Measurements from ENCODE around the gene MED27.

The MED27 gene

DNA sequence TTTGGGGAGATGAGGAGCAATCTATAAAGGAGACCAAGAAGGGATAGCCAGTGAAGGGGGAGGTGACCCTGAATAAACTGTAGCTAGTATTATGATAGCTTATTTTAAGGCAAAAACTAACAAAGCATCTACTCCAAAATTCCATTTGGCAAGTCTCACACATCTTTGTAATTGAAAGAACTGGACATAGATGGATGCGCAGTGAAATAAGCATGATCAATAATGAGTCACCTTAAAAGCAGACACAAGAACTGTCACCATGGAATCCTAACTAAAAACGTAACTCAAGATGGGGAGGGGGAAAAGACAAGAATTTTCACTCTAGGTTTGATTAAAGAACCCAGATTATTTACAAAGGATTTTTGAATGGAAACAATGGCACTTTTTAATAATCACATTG is 164.5 kb downstream of the MED27 start:
- no peak for DNase-seq

DNA sequence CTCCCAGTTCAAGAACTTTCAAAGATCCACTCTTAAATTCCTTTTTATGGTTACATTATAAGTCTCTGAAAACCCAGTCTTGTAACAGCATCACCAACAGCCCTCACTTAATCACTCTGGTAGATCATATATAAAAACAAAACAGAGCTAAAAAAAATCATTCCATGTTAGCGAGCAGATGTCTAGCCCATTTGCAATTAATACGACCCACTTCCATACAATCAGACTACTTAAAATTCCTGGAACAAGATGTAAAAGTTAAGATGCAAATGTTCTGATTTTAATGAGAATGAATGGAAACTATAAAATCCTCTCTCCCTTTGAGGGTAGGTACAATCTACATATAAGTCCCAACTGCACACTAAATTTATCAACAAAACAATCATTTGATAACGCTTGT is 167.0 kb downstream of the MED27 start:
- DNase-seq = no peak

DNA sequence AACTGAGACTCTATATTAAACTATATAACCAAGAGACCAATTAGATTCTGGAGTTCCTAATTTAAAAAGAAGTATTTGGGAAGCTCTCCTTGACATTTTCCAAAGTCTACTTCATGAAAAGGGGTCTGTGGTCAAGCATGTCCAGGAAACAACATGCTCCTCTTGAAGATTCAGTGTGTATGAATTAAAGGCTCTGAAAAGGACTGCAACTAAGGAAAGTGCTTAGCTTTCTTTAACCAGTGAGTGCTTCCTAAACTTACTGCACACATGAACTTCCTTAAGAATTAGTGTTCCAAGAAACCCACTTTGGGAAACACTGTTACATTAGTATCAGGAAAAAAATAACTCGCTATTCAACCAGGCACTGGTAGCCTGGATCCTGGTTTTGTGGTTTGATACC is 167.6 kb downstream of the MED27 start:
- DNase-seq = no peak

DNA sequence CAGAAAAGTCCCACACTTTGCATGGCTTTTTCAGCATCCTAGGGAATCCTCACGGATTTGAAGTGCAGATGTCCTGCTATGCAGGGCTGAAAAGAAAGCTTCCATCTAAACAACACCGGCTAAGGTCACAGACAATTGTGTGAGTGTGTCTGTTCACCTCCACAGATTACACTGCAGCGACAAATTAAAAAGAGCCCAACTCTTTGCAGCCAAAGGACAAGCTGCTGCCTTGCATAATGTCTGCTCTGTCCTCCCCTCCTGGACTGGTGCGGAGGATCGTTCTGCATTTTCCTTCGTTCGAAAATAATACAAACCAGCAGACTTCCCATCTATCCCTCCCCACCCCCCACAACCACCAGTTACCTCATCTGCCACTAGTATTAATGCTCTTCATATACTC is 169.1 kb downstream of the MED27 start:
- no peak for DNase-seq

DNA sequence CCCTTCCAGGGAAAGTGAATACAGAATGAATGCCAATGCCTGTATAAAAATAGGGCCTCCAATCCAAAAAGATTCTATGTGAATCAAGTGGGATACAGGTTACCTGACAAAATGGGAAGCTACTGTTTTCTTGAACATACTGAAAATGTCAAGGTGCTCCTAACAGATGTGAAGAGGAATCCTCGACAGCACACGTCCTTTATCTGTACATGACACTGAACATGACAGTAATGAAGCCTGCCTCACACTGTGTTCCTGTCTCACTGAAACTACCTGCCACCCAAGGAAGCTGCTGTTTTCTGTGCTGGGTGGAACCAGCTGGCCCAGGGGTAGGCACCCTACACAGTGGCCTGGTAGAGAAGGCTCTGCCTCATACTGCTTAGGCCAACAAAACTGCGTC is 174.5 kb downstream of the MED27 start:
- no peak for DNase-seq

DNA sequence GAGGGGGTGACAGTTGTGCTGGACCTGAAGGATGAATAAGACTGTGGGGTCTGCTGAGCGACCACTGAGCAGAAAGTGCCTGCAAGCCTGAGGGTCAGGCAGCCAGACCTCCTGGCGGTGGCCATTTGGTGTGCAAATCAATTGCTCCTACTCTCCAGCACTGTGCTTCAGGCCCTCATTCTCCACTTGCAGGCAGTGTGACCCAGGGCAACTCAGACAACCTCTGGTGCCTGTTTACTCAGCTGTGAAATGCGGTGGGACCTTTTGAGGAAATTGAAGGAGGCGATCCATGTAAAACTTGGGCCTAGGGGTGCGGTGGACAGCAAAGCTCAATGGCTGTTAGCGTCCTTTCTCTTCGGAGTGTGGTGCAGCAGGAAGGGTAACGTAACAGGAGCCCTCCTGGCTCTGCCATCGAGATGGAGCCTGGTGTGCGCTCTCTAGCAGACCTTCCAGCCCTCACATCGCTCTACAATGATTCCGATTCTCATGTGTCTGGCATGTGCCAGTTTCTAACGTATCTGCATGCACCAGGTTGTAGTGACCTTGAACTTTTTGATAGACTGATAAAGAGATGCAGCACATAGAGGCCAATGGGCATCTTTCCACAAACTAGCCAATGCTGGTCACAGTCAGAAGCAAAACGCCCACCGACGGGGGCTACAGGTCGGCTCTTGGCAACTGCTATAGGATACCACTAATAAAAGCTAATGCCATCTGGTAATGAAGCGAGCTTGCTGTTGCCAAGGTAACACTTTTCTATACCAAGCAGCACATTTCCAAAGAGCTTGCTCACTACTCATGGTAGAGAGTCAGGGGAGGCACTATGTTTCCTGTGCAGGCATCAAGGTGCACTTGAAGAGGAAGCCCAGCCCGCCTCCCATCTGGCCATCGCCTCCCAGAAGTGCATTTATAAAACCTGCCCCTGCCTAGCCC is 180.1 kb downstream of the MED27 start:
- peak; percentile 68 for DNase-seq

DNA sequence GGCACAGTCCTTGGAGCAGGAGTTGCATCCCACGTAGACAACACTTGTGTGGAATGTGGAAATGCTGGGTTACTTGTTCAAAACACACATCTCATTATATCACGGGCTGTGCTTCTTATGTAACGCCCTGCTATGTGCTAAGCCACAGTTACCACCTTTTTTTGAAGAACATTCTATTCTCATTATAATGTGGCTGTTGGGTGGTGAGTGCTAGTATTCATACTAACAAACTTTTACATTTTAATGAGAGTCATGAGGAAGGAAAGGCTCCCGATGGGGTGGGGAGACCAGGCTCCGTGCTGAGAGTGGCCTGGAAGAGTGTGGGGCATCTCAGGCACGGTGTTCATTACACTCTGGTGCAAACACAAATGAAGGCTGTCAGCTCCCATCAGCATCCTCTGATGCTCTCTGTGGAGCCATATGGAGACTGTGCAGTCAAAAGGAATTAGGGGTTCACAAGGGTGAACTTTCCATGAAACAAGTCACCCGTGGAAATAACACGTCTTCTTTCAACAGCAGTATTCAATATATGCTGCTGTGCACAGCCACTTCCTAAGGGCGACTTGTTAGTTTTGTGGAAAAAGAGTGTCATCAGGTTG is 186.7 kb downstream of the MED27 start:
- DNase-seq = no peak

DNA sequence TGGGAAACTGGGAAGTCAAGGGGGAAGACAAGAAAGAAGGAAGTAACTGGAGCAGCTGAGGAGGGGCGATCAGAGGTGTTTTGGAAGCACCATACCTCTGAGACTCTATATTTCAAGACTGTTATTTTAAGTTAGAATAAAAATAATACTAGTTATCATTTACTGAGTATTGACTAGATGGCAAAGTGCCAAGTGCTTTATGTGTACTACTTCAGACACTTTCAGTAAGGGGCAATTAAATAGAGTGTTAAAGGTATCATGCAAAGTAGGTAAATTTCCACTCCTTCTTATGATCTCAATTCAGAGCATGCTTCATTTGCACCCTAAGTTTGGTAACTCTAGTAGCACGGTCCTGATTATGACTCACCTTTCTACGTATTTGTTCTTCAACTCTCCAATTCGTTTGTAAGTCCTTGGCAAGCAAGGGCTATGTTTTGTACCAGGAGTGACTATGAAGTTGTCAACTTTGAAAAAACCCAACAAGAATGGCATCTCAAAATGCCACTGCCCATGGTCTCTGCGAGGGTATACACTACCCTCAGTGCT is 187.4 kb downstream of the MED27 start:
- no peak for DNase-seq

DNA sequence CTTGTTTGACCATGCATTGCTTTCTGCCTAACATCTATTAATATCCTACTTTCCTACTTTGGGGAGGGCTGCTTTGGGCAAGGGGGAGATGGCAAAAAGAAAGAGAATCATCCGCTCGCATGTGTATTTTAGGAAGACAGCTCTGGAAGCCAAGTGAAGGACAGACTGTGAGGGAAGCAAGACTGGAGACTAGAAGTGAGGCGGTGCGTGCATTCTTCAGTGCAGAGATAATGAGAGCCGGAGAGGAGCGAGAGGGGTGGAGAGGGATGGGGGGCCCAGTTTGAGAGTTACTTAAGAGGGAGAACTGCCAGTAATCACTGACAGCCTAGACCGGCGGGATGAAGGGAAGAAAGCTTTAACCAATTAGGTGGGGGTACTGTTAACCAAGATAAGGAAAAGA is 188.1 kb downstream of the MED27 start:
- no peak for DNase-seq

DNA sequence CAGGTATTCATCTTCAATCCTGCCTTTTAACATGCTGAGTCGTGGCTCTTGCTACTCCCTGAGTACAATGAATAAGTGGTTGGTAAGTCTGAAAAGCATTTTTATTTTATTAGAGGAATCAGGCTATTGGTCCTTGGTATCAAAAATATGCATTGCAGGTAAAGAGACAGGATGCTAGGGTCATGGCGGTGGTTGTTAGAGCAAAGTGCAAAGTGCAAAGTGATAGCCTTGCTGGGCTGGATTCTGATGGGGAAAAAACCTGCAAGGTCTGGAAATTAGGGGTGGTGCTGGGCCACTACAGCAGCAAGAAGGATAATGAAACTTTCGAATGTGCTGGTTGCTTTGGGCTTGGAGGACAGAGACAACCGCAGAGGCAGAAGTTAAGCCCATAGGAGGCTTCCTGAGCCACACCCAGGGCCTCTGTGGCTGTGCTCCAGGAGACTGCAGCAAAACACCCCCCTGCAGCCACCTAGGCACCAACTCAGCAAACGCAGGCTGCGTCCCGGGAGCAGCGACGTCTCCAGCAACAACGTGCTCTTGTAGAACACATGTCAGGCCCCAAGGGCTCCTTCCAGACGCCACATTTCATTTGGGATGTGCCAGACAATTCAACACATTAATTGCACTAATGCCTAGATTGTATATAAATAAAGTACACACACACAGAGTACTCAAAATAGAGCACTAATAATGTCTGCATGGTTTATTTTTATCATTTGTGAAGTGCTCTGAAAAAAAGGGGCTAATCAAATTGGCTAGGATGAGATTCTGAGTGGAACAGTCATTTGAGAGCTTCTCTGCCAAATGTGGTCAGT is 190.0 kb downstream of the MED27 start:
- no peak for DNase-seq

DNA sequence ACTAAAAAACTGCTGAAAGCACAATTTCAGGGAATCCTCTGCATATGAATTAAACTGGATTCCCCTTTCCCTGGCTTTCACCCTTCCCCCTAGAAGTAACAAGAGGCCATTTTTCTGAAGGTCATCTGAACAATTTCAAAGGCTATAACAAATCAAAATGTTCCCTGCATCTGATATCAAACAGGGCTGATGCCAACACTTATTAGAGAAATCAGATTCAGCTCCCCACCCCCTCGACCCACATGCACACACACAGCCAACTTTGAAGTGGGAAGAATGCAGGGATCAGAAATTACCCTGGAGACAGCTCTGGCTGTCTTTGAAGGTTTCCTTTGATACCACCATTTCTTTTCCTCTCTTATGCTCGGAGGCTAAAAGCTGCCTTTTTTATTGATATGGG is 190.7 kb downstream of the MED27 start:
- no peak for DNase-seq

DNA sequence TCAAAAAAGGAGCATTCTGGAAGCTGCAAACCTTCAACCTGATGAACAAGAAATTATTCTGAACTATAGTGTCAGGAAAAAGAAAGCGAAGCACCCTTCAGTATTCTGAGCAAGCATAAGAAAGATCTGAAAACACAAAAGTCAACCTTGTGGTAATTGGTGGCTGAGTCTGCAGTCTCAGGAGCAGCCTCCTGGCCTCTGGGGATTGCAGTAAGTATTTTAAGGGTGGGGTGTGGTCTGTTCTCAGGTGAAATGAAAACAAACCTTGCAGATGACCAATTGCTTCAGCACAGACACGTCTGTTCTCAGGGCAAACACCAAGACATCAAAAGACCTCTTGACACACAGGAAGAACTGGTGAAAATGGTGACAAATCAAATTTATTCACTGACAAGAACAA is 192.0 kb downstream of the MED27 start:
- DNase-seq = no peak

DNA sequence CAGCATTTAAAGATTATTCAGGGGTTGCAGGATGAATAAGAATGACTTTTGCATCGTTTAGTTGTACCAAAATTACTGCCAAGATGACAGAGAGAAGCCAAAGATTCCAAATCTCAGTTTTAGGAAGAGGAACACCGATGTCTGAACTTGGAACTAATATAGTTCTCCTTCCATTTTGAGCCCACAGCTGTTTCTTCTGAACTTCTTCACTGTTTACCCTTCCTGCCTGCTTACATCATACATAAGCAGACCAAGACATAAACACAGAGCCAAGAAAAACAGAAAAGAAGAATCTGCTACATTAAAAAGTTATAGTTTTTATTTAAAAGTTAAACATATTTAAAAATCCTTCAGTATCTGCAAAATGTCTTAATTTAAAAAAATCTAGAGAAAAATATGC is 192.8 kb downstream of the MED27 start:
- DNase-seq = no peak

DNA sequence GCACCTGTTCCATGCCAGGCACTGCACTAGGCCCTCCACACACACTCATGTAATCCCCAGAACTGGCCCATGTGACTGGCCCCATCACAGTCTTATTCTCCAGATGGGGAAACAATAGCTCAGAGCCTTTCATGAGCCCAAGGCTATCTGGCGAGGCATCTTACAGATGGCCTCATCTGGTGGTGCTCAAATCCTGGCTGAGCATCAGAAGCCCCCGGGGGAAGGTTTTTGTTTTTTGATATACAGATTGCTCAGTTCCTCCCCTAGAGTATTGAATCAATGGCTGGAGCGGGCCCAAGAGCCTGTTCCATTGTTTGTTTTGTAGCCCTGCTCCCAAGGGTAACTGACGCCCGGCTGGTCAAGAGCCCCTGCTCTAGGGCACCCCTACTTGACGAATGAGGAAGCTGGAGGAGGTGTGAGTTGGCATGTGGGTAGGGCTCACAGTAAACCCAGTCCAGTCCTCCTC is 194.5 kb downstream of the MED27 start:
- DNase-seq = peak; percentile 93

DNA sequence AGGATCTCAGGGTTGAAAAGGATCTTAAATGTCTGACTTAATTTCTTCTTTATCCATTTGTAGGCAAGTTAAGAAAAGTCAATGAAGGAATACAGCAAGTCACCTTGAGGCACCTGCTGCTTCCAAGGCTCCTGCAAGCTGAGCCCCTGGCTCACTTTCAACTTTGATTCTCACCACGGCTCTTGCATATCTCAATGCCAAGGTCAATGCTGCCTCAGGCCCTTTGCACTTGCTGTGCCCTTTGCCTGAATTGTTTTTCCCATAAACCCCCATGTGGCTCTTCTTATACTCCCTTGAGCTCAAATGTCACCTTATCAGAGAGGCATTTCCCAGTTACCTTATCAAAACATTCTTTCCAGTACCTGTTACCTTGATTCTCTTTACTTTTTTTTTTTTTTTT is 195.4 kb downstream of the MED27 start:
- DNase-seq = no peak

DNA sequence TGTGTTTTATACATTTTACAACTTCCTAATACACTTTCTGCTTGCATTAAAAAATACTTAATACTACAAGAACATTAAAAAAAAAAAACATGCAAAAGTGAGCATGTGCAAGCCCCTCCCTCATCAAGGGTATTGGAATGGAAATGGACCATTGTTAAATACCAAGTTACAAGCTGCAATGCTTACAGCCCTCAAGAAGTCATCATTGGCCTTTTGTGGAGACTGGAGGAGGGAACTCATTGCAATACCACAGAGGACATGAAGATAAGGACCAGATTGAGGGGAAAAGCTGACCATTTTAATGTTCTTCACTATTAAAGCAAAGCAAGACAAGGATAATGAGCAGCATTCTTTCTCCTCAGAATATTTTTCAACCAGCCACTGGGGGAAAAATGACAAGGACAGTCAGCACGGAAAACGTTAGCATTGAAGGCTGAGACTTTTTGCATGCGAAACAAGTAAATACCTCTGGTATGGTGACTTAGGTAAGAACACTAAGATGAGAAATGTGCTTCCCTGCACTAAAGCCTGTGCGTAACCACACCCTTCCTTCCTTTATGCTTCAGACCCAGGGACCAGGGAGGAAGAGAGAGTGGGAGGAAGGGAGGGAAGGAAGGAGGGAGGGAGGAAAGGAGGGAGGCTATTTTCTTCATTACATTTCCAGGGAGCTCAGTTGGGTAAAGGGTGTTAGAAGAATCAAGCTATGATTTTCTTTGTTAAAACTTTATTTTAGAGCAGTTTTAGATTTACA is 198.7 kb downstream of the MED27 start:
- DNase-seq = no peak

DNA sequence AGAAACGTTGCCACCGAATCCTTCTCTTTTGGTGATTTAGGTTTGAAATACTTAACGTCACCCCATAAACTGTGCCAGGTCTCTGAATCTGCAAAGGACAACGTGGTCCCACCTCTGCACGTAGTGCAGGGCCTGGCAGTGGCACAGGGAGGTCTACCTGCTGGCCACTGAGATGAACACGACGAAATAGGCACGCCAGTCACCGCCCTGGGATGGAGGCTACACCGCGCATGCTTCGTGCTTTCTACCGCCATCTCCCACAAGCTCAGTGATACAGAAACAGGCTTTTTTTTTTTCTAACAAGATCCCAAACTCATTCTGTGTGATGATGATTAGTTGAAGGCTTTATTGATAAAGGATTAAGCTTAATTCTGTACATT is 199.8 kb downstream of the MED27 start:
- DNase-seq = no peak

DNA sequence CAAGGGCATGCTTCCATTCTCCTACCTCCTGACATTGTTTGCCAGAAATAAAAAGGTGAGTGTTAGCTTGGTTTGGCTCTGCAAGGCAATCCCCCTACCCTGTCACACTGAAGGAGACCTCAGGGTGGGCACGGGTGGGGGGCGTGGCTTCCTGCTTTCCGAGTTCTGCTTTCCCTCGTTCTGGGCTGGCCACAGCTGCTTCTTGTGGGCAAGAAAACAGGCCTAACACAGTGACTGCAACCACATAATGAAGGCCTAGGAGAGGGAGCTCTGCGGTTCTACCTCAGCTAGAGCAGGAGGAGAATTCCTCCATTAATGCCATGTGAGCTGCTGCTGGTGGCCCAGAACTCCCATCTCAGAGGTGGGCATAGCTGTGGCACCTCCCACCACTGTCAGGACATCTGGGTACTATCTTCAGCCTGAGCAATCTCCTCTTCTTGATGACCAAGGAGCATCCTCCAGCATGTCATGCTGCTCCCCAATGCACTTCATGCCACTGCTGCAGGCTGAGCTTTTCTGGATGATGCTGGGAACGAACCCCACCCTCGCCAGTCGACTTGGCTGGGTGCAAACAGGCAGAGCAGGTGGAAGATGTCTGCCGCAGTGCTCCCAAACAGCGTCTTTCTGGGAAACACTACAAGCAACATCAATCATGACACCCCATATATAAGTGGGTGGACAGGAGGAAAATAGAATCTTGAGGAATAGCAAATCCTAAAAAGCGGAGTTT is 200.3 kb downstream of the MED27 start:
- DNase-seq = no peak

DNA sequence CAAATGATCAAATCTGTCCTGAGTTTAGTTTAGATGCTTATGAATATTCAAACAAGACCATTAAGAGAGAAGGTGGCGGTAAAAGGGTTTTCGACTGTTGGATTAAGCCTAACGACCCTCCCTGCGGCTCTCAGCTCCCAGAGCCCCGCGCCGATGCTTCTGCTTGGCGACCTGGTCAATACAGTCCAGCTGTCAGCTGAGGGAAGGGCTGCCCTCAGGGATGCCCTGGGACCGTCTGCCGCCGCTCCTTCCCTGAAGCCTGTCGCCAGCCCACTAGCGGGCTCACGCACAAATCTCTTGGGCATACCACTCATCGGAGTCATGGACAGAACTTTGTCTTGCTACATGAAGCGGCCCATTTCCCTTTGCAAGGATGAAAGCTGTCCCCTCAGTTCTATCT is 203.2 kb downstream of the MED27 start:
- DNase-seq = no peak

DNA sequence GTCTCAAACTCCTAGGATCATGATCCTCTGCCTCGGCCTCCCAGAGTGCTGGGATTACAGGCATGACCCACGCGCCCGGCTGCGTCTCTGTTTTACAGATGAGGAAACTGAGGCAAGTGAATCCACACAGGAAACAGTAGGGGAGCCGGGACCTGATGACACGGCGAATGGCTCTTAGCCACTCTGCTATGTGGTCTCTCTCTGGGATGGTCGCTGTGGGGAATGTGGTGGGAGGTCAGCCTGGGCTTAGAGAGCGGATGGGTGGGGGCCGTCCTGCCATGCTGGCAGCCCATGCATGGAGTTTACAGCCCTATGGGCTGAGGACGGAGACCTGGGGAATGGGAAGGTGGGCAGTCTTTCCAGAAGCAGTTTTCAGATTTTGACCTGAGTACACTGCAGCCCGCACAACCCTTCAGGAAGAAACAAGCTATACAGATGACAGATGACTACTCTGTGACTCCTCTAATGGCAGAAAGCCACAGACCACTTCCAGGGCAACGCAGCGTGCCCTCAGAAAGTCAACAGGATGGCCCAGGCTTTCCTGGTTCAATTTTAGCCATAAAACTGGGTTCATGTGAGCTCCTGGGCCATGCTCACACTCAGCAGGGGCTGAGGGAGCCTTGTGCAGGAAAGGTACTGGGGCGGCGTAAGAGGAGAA is 203.7 kb downstream of the MED27 start:
- no peak for DNase-seq

DNA sequence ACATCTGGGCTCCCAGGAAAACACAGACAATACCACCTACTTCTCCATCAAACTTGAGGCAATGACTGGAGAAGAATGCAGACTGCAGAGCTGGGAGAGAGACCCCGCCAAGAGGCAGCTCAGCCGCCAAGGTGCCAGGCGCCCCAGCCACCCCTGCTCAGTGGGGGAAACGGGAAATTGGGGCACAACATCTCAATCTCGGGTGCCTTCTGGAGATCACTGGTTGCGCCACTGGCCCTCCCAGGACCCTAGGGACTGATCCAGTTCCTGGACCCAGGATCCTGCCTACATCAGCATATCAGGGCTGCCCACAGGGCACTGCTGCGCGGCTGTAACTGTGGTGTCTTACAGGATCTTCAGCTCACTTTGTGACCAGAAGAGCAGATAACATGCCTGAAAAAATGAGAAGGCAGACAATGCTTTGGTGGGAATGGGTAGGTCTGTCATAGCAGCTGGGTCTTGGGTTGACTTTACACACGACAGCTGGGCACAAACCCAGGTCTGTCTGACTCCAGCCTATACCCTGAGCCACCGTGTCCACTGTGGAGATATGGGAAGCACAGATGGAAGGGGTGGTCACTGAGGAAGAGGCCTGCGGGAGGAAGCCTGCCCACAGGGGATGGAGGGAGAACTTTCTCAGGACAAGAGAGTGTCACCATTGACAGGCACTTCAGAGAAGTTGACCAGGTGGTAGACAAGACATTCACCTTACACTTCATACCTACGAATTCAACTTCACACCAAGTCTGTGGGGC is 204.6 kb downstream of the MED27 start:
- no peak for DNase-seq
